GM15510 (cell line): ENCODE data around the gene ETV2.

Experiments used
- POLR2A ChIP-seq: IDR thresholded peaks from 3 replicates; pipeline ENCODE4 v1.6.1; 2011; ENCODE audit warnings: borderline replicate concordance; ENCODE audit not compliant: insufficient read length; ENCODE audit errors: extremely low read depth

ETV2 gene

DNA sequence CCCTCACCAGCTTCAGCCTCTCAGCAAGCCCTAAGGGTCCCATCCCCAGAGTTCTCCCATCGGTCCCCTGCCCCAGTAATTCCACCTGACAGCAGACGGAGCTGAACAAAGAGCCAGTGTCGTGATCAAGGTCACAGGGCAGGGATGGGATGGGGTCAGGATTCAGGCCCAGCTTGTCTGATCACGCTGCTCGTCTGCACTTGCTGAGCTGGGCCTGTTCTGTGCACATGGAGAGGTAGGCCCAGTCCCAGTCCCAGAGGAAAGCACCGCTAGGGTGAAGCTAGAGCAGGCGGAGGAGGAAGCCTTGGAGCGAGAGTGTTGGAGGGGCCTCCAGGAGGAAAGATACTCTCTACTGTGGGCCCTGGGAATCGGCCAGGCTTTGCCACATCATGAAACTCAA lies 19.8 kb upstream of the ETV2 start:
- no peak for TF ChIP-seq POLR2A

DNA sequence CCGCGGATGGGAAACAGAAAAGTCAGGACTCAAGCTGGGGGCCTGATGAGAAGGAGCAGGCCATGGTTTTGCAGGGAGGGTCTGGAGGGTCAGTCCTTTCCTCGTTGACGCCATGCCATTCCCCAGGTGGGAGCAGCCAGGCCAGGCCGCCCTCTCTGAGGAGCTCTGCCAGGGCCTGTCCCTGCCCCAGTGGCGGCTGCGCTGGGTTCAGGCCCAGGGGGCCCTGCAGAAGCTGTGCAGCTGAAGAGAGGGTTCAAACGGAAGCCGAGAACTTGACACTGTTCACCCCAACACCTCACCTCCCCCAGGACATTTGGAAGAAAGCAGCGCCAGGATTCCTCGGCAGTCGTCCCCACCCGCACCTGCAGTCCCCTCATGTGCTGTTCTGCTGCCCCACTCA lies 18.8 kb upstream of the ETV2 start:
- TF ChIP-seq POLR2A, result no peak

DNA sequence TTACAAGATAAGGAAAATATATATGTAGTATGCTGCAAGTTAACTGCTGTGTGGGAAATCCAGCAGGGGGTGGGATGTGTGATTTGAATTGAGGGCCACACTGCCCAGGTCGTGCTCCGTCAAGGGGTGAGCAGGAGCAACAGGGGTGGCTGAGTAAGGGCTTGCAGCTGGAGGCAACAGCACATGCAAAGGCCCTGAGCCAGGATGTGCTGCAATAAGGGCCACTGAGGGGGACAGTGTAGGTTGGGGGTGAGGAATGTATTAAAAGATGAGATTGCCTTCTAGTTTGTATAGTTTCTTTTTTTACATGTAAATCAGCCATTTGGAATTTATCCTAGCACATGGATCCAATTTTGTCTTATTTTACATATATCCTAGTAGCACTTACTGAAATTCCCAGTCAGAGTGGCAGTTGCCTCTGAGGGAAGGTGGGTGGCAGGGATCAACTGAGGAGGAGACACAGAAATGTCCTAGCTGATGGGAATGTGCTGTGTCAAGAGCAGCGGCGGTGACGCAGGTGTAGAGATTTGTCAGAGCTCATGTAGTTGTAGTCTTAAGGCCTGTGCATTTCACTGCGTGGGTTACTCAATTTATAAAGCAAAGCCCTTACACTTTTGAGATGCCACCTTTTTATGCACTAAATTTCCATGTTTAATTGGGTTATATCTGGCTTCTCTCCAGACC lies 18.1 kb upstream of the ETV2 start:
- no peak for TF ChIP-seq POLR2A

- TF ChIP-seq POLR2A, result no peak
These were observed 13.3 kb upstream of the ETV2 start for GRCh38 chr19:35628264-35628564.

- TF ChIP-seq POLR2A, result peak; percentile 52
These were observed 12.8 kb upstream of the ETV2 start, which contains the start of gene RBM42 for GRCh38 chr19:35628565-35629331. TSS of gene RBM42 (plus strand) at chr19:35629036. CDS start at chr19:35629154, 118 bp downstream.

DNA sequence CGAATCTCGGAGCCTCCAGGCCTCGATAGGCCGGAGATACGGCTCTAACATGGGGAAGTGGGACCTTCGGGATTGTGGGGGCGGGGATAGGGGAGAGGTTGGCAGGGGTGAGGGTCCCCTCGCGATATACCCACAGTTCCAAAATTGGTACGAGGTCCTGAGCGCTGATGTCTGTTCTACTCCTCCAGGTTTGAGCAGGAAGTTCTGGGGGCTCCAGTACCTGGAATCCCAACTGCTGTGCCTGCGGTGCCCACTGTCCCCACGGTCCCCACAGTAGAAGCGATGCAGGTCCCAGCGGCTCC lies 12.3 kb upstream of the ETV2 start:
- no peak for TF ChIP-seq POLR2A

GRCh38 chr19:35633727-35634440 lies 7.7 kb upstream of the ETV2 start:
- TF ChIP-seq POLR2A, result no peak

GRCh38 chr19:35636651-35637050 lies 4.9 kb upstream of the ETV2 start:
- TF ChIP-seq POLR2A, result no peak

- no peak for TF ChIP-seq POLR2A
These were observed 4.4 kb upstream of the ETV2 start for GRCh38 chr19:35637165-35637564.

- no peak for TF ChIP-seq POLR2A
These were observed 2.3 kb upstream of the ETV2 start for GRCh38 chr19:35639321-35639639.

- TF ChIP-seq POLR2A, result no peak
These were observed 1.7 kb upstream of the ETV2 start for GRCh38 chr19:35639863-35640262.

DNA sequence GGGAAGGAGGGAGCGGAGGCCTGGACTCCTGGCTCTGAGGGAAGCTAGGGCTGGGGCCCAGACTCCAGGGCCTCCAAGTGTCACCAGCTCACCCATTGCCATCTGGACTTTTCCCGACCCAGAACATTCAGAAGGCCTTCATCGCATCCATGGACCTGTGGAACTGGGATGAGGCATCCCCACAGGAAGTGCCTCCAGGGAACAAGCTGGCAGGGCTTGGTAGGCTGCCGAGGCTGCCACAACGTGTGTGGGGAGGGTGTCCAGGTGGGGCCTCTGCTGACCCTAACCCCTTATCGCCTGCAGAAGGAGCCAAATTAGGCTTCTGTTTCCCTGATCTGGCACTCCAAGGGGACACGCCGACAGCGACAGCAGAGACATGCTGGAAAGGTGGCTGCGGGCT lies 767 bp downstream of the ETV2 start:
- TF ChIP-seq POLR2A, result no peak

GRCh38 chr19:35642798-35643254 lies 1.3 kb downstream of the ETV2 start:
- TF ChIP-seq POLR2A, result no peak

DNA sequence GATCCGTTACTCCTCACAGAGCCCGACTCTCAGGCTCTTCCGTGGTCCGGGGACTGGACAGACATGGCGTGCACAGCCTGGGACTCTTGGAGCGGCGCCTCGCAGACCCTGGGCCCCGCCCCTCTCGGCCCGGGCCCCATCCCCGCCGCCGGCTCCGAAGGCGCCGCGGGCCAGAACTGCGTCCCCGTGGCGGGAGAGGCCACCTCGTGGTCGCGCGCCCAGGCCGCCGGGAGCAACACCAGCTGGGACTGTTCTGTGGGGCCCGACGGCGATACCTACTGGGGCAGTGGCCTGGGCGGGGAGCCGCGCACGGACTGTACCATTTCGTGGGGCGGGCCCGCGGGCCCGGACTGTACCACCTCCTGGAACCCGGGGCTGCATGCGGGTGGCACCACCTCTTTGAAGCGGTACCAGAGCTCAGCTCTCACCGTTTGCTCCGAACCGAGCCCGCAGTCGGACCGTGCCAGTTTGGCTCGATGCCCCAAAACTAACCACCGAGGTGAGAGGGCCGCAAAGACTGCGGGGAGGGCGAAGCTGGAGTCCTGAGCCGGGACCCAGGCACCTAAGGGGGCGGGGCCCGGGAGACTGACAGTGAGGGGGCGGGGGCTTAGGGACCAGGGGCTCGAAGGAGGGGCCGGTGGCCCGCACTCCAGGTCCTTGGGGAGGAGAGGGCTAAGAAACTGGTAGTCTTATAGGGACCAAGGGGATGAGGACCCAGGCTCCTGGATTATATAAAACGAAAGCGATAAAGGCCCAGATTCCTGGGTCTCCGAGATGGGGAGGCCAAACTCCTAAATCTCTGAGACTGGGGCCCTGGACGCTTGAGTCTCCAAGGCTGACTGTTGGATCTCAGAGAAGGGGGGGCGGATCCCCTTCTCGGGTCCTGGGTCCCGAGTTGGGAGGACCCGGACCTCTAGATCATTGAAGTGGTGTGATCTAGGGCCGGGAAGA lies 2.0 kb downstream of the ETV2 start:
- TF ChIP-seq POLR2A, result peak; percentile 96
